Measurements from ENCODE around the gene GBX1. TPM values are rescaled to one million over a fixed set of nuclear protein-coding genes. Genes with fewer than 3 reads are reported as not detected.

Gene GBX1
- total RNA-seq, 2 donors from 2014 or later = not detected

- intact Hi-C loops (cut with DNase I, micrococcal nuclease) = no loop called here
- no peak for ATAC-seq
- DNase-seq = no peak
These were observed 34.9 kb downstream of the GBX1 start for GRCh38 chr7:151132461-151133205.

GRCh38 chr7:151131592-151132293 is 35.8 kb downstream of the GBX1 start:
- intact Hi-C loops (cut with DNase I, micrococcal nuclease) = no loop called here
- ATAC-seq (no peak), DNase-seq (no peak)

GRCh38 chr7:151131224-151131591 is 36.3 kb downstream of the GBX1 start:
- no peak for DNase-seq
- intact Hi-C loops (cut with DNase I, micrococcal nuclease) = no loop called here
- no peak for ATAC-seq

GRCh38 chr7:151130741-151131157 is 36.7 kb downstream of the GBX1 start:
- intact Hi-C loops (cut with DNase I, micrococcal nuclease) = no loop called here
- DNase-seq (no peak), ATAC-seq (no peak)

GRCh38 chr7:151129960-151130591 is 37.4 kb downstream of the GBX1 start:
- ATAC-seq = no peak
- intact Hi-C loops (cut with DNase I, micrococcal nuclease) = no loop called here
- no peak for DNase-seq

- ATAC-seq (no peak), DNase-seq (no peak)
- intact Hi-C loops (cut with DNase I, micrococcal nuclease) = no loop called here
These were observed 38.2 kb downstream of the GBX1 start for GRCh38 chr7:151129117-151129959.

GRCh38 chr7:151128716-151129115 is 38.8 kb downstream of the GBX1 start:
- ATAC-seq (no peak), DNase-seq (no peak)
- intact Hi-C loops (cut with DNase I, micrococcal nuclease) = no loop called here

- no peak for ATAC-seq
- intact Hi-C loops (cut with DNase I, micrococcal nuclease) = no loop called here
These were observed 39.4 kb downstream of the GBX1 start for GRCh38 chr7:151128144-151128543.

GRCh38 chr7:151126491-151127137 is 40.9 kb downstream of the GBX1 start:
- intact Hi-C loops (cut with DNase I, micrococcal nuclease) = no loop called here
- ATAC-seq (peak; percentile 80), DNase-seq (peak; percentile 81 to 84)

More at GRCh38 chr7:151128144-151128543, 39.4 kb downstream of the GBX1 start:
- DNase-seq = no peak

GRCh38 chr7:151125846-151126481 is 41.5 kb downstream of the GBX1 start:
- DNase-seq (peak; percentile 73 to 75), ATAC-seq (peak; percentile 76)
- intact Hi-C loops (cut with DNase I, micrococcal nuclease) = loop anchor here in 1 of 2 donors (2.0 kb wide), 1 partner anchor 47 kb away; no protein-coding TSS in a partner anchor

GRCh38 chr7:151125470-151125845 is 42.0 kb downstream of the GBX1 start:
- intact Hi-C loops (cut with DNase I, micrococcal nuclease) = loop anchor here in 1 of 2 donors (2.0 kb wide), 1 partner anchor 47 kb away; no protein-coding TSS in a partner anchor
- ATAC-seq = peak; percentile 58
- peak; percentile 73 to 74 for DNase-seq

GRCh38 chr7:151124899-151125399 is 42.5 kb downstream of the GBX1 start:
- intact Hi-C loops (cut with DNase I, micrococcal nuclease) = loop anchor here (2.0 to 5.0 kb wide), 2 partner anchors 47 to 48 kb away; no protein-coding TSS in a partner anchor
- ATAC-seq (no peak), DNase-seq (no peak)

- DNase-seq (no peak), ATAC-seq (no peak)
- intact Hi-C loops (cut with DNase I, micrococcal nuclease) = loop anchor here (2.0 to 5.0 kb wide), 2 partner anchors 48 kb away; no protein-coding TSS in a partner anchor
These were observed 43.0 kb downstream of the GBX1 start for GRCh38 chr7:151124481-151124880.

GRCh38 chr7:151123822-151124464 is 43.6 kb downstream of the GBX1 start:
- DNase-seq (peak; percentile 78 to 87), ATAC-seq (peak; percentile 57)
- intact Hi-C loops (cut with DNase I, micrococcal nuclease) = loop anchor here (2.0 to 5.0 kb wide), 2 partner anchors 48 to 49 kb away; no protein-coding TSS in a partner anchor

- ATAC-seq (no peak), DNase-seq (no peak)
- intact Hi-C loops (cut with DNase I, micrococcal nuclease) = loop anchor here in 1 of 2 donors (5.0 kb wide), 1 partner anchor 49 kb away; no protein-coding TSS in a partner anchor
These were observed 44.2 kb downstream of the GBX1 start for GRCh38 chr7:151123158-151123821.

- no peak for DNase-seq
- intact Hi-C loops (cut with DNase I, micrococcal nuclease) = loop anchor here in 1 of 2 donors (5.0 kb wide), 1 partner anchor 50 kb away; no protein-coding TSS in a partner anchor
- no peak for ATAC-seq
These were observed 44.7 kb downstream of the GBX1 start for GRCh38 chr7:151122796-151123157.

Measured in left colon (tissue), 2 donors.